ENCODE measurements around the gene LGI2.
A peak's percentile ranks its signal among the peaks of the same experiment; 100 is the strongest.

LGI2 gene, protein sequence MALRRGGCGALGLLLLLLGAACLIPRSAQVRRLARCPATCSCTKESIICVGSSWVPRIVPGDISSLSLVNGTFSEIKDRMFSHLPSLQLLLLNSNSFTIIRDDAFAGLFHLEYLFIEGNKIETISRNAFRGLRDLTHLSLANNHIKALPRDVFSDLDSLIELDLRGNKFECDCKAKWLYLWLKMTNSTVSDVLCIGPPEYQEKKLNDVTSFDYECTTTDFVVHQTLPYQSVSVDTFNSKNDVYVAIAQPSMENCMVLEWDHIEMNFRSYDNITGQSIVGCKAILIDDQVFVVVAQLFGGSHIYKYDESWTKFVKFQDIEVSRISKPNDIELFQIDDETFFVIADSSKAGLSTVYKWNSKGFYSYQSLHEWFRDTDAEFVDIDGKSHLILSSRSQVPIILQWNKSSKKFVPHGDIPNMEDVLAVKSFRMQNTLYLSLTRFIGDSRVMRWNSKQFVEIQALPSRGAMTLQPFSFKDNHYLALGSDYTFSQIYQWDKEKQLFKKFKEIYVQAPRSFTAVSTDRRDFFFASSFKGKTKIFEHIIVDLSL

DNA sequence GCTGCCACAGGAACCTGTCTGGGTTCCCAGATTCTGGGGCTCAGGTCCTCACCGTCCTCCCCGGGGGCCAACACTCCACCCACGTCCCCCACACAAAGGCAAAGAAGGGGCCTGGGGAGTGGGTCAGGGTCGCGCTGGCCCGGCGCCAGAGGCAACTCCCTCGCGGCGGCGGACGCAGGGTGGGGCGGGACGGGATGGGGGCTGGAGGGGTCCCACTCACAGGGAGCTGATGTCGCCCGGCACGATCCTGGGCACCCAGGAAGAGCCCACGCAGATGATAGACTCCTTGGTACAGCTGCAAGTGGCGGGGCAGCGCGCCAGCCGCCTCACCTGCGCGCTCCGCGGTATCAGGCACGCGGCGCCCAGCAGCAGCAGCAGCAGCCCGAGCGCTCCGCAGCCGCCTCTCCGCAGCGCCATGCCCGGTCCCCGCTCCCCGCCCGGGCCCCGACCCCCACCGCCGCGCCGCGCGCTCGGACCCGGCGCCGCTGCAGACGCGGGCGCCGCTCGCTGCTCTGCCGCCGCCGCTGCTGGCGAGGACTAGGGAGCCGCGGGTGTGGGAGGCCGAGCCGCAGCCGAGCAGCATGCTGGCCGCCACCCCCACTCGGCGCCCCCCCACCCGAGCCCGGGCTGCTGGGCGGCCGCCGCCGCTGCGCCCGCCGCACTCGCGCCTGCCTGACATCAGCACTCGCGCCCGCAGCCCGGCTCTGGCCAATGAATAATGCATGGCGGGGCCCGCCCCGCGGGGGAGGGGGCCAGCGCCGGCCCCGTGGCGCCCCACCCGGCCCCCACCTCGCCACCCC, at the start of gene LGI2:
Gene LGI2 (minus strand): TSS at position 670 of the 800 bp plus-strand sequence. CDS start 253 bp downstream, at position 417.
- Histone ChIP-seq H3K27me3 (ENCODE audit: low read depth, low read length) (peaks cover 13% of the 10 kb centered on the region), H3K36me3 (ENCODE audit: control insufficient read depth in 1 of 2, insufficient read depth in 2 of 2, low read length in 2 of 2) (no peaks in the 10 kb centered on the region), H3K9me3 (ENCODE audit: control insufficient read depth in 1 of 2, low read length in 2 of 2) (no peaks in the 10 kb centered on the region), H3K4me3 (ENCODE audit: low read depth in 1 of 2, low read length in 2 of 2) (peak within 1 kb of the TSS; percentile 38 to 68), H3K27ac (ENCODE audit: low read length) (no peak within 1 kb of the TSS), H3K4me1 (ENCODE audit: control insufficient read depth in 1 of 2, insufficient read depth in 2 of 2, low read length in 2 of 2) (peaks cover 0 to 15% of the 10 kb centered on the region in 2 donors)

DNA sequence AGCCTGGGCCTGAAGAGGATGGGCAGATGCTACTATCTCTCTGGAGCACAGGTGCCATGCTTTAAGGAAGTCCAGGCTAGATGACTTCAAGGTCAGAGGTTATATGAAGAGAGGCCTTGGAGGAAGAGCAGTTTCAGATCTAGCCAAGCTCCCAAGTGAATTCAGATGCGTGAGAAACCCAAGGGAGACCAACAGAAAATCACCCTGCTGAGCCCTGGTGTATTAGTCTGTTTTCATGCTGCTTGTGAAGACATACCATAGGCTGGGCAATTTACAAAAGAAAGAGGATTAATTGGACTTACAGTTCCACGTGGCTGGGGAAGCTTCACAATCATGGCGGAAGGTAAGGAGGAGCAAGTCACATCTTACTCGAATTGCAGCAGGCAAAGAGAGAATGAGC, 47.8 kb upstream of the LGI2 start:
- Histone ChIP-seq H3K9me3 (ENCODE audit: control insufficient read depth in 1 of 2, low read length in 2 of 2) (no peaks in the 10 kb centered on the region), H3K4me3 (ENCODE audit: low read depth in 1 of 2, low read length in 2 of 2) (no peak overlapping the region), H3K27ac (ENCODE audit: low read length) (no peak overlapping the region), H3K4me1 (ENCODE audit: control insufficient read depth in 1 of 2, insufficient read depth in 2 of 2, low read length in 2 of 2) (no peaks in the 10 kb centered on the region), H3K27me3 (ENCODE audit: low read depth, low read length) (no peaks in the 10 kb centered on the region), H3K36me3 (ENCODE audit: control insufficient read depth in 1 of 2, insufficient read depth in 2 of 2, low read length in 2 of 2) (no peaks in the 10 kb centered on the region)

GRCh38 chr4:25076625-25077398, 46.1 kb upstream of the LGI2 start:
- H3K4me3 ChIP-seq (ENCODE audit: low read depth in 1 of 2, low read length in 2 of 2), result no peak overlapping the region
- no peak overlapping the region for H3K27ac ChIP-seq (ENCODE audit: low read length)

GRCh38 chr4:25075851-25076250, 45.1 kb upstream of the LGI2 start:
- Histone ChIP-seq H3K4me1 (ENCODE audit: control insufficient read depth in 1 of 2, insufficient read depth in 2 of 2, low read length in 2 of 2) (no peaks in the 10 kb centered on the region), H3K27me3 (ENCODE audit: low read depth, low read length) (no peaks in the 10 kb centered on the region), H3K27ac (ENCODE audit: low read length) (no peak overlapping the region), H3K4me3 (ENCODE audit: low read depth in 1 of 2, low read length in 2 of 2) (no peak overlapping the region), H3K9me3 (ENCODE audit: control insufficient read depth in 1 of 2, low read length in 2 of 2) (no peaks in the 10 kb centered on the region), H3K36me3 (ENCODE audit: control insufficient read depth in 1 of 2, insufficient read depth in 2 of 2, low read length in 2 of 2) (no peaks in the 10 kb centered on the region)

More at GRCh38 chr4:25076625-25077398, 46.1 kb upstream of the LGI2 start:
- no peaks in the 10 kb centered on the region for H3K27me3 ChIP-seq (ENCODE audit: low read depth, low read length)
- H3K36me3 ChIP-seq (ENCODE audit: control insufficient read depth in 1 of 2, insufficient read depth in 2 of 2, low read length in 2 of 2), result no peaks in the 10 kb centered on the region
- H3K4me1 ChIP-seq (ENCODE audit: control insufficient read depth in 1 of 2, insufficient read depth in 2 of 2, low read length in 2 of 2), result no peaks in the 10 kb centered on the region
- H3K9me3 ChIP-seq (ENCODE audit: control insufficient read depth in 1 of 2, low read length in 2 of 2), result no peaks in the 10 kb centered on the region

DNA sequence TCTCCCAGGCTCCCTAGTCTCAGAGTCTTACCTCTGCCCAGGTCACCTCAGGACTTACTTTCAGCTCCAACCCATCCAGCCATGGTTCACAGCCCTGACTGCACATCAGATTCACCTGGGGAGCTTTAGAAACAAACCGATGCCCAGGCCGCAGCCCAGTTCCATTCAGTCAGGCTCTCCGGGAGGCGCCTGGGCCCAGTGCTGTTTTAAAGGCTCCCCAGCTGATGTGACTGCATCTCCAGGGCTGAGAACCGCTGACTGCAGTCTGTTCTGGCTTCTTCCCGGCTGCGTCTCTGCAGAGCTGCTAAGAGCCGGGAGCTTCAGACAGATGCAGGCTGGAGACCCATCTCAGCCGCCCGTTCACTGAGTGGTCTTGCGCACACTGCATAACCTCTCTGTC, 44.4 kb upstream of the LGI2 start:
- Histone ChIP-seq H3K27me3 (ENCODE audit: low read depth, low read length) (no peaks in the 10 kb centered on the region), H3K9me3 (ENCODE audit: control insufficient read depth in 1 of 2, low read length in 2 of 2) (no peaks in the 10 kb centered on the region), H3K4me1 (ENCODE audit: control insufficient read depth in 1 of 2, insufficient read depth in 2 of 2, low read length in 2 of 2) (no peaks in the 10 kb centered on the region), H3K27ac (ENCODE audit: low read length) (no peak overlapping the region), H3K36me3 (ENCODE audit: control insufficient read depth in 1 of 2, insufficient read depth in 2 of 2, low read length in 2 of 2) (no peaks in the 10 kb centered on the region), H3K4me3 (ENCODE audit: low read depth in 1 of 2, low read length in 2 of 2) (no peak overlapping the region)

- no peaks in the 10 kb centered on the region for H3K4me1 ChIP-seq (ENCODE audit: control insufficient read depth in 1 of 2, insufficient read depth in 2 of 2, low read length in 2 of 2)
- no peaks in the 10 kb centered on the region for H3K36me3 ChIP-seq (ENCODE audit: control insufficient read depth in 1 of 2, insufficient read depth in 2 of 2, low read length in 2 of 2)
- no peak overlapping the region for H3K27ac ChIP-seq (ENCODE audit: low read length)
- H3K4me3 ChIP-seq (ENCODE audit: low read depth in 1 of 2, low read length in 2 of 2), result no peak overlapping the region
- H3K9me3 ChIP-seq (ENCODE audit: control insufficient read depth in 1 of 2, low read length in 2 of 2), result no peaks in the 10 kb centered on the region
- no peaks in the 10 kb centered on the region for H3K27me3 ChIP-seq (ENCODE audit: low read depth, low read length)
These were observed 39.8 kb upstream of the LGI2 start for GRCh38 chr4:25070545-25070944.

DNA sequence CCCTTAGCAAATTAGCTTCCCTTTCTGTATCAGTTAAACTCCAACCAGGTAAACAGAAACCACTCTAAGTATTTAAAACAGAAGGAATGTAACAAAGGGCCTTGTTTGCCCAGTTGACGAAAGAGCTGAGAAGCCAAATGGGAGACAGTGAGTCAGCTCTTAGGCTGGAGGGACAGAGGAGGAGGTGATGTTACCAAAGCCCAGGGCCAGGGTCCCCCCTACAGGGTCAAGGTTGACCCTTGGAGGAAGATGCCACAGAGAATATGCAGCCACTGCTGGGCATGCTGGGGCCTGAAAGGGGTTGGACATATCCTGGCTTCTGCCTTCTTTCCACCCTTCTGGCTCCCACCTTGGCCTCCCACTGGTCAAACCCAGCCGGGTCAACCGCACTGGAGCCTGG, 38.3 kb upstream of the LGI2 start:
- Histone ChIP-seq H3K4me3 (ENCODE audit: low read depth in 1 of 2, low read length in 2 of 2) (no peak overlapping the region), H3K36me3 (ENCODE audit: control insufficient read depth in 1 of 2, insufficient read depth in 2 of 2, low read length in 2 of 2) (no peaks in the 10 kb centered on the region), H3K4me1 (ENCODE audit: control insufficient read depth in 1 of 2, insufficient read depth in 2 of 2, low read length in 2 of 2) (no peaks in the 10 kb centered on the region), H3K9me3 (ENCODE audit: control insufficient read depth in 1 of 2, low read length in 2 of 2) (no peaks in the 10 kb centered on the region), H3K27ac (ENCODE audit: low read length) (no peak overlapping the region), H3K27me3 (ENCODE audit: low read depth, low read length) (no peaks in the 10 kb centered on the region)

- Histone ChIP-seq H3K9me3 (ENCODE audit: control insufficient read depth in 1 of 2, low read length in 2 of 2) (no peaks in the 10 kb centered on the region), H3K27me3 (ENCODE audit: low read depth, low read length) (no peaks in the 10 kb centered on the region), H3K4me1 (ENCODE audit: control insufficient read depth in 1 of 2, insufficient read depth in 2 of 2, low read length in 2 of 2) (no peaks in the 10 kb centered on the region), H3K27ac (ENCODE audit: low read length) (no peak overlapping the region), H3K4me3 (ENCODE audit: low read depth in 1 of 2, low read length in 2 of 2) (no peak overlapping the region), H3K36me3 (ENCODE audit: control insufficient read depth in 1 of 2, insufficient read depth in 2 of 2, low read length in 2 of 2) (no peaks in the 10 kb centered on the region)
These were observed 37.6 kb upstream of the LGI2 start for GRCh38 chr4:25068386-25068785.

GRCh38 chr4:25065932-25066590, 35.3 kb upstream of the LGI2 start:
- H3K36me3 ChIP-seq (ENCODE audit: control insufficient read depth in 1 of 2, insufficient read depth in 2 of 2, low read length in 2 of 2), result no peaks in the 10 kb centered on the region
- H3K4me3 ChIP-seq (ENCODE audit: low read depth in 1 of 2, low read length in 2 of 2), result no peak overlapping the region
- H3K27me3 ChIP-seq (ENCODE audit: low read depth, low read length), result no peaks in the 10 kb centered on the region
- H3K9me3 ChIP-seq (ENCODE audit: control insufficient read depth in 1 of 2, low read length in 2 of 2), result no peaks in the 10 kb centered on the region
- no peak overlapping the region for H3K27ac ChIP-seq (ENCODE audit: low read length)
- no peaks in the 10 kb centered on the region for H3K4me1 ChIP-seq (ENCODE audit: control insufficient read depth in 1 of 2, insufficient read depth in 2 of 2, low read length in 2 of 2)

GRCh38 chr4:25065431-25065858, 34.7 kb upstream of the LGI2 start:
- no peak overlapping the region for H3K4me3 ChIP-seq (ENCODE audit: low read depth in 1 of 2, low read length in 2 of 2)
- H3K36me3 ChIP-seq (ENCODE audit: control insufficient read depth in 1 of 2, insufficient read depth in 2 of 2, low read length in 2 of 2), result no peaks in the 10 kb centered on the region
- no peak overlapping the region for H3K27ac ChIP-seq (ENCODE audit: low read length)
- no peaks in the 10 kb centered on the region for H3K27me3 ChIP-seq (ENCODE audit: low read depth, low read length)
- H3K9me3 ChIP-seq (ENCODE audit: control insufficient read depth in 1 of 2, low read length in 2 of 2), result no peaks in the 10 kb centered on the region
- no peaks in the 10 kb centered on the region for H3K4me1 ChIP-seq (ENCODE audit: control insufficient read depth in 1 of 2, insufficient read depth in 2 of 2, low read length in 2 of 2)

Data from muscle layer of duodenum (tissue), 2 donors.